Stimulated activated naive CD4-positive, alpha-beta T cell treated with Interleukin-2 at 50 U/mL for 16 hours (primary cell): ENCODE measurements around the gene KDM4E.

Experiments
- DNase-seq: peaks from one replicate; lab custom pipeline; 2025; lab: John Stamatoyannopoulos, UW

Gene KDM4E

GRCh38 chr11:95050595-95051202 is 25.6 kb downstream of the KDM4E start:
- no peak for DNase-seq

GRCh38 chr11:95054356-95054755 is 29.3 kb downstream of the KDM4E start:
- no peak for DNase-seq

GRCh38 chr11:95055283-95055897 is 30.3 kb downstream of the KDM4E start:
- DNase-seq: no peak

GRCh38 chr11:95057959-95058358 is 32.9 kb downstream of the KDM4E start:
- no peak for DNase-seq

GRCh38 chr11:95058621-95059020 is 33.6 kb downstream of the KDM4E start:
- no peak for DNase-seq

GRCh38 chr11:95059046-95059445 is 34.0 kb downstream of the KDM4E start:
- DNase-seq: no peak

GRCh38 chr11:95065336-95065735 is 40.3 kb downstream of the KDM4E start:
- no peak for DNase-seq

- DNase-seq: no peak
Observed at GRCh38 chr11:95066716-95067038, 41.6 kb downstream of the KDM4E start, which contains the start of gene SRSF8. Gene SRSF8 (plus strand): TSS chr11:95066919. CDS start chr11:95067227, 308 bp downstream.

GRCh38 chr11:95067039-95067840 is 42.2 kb downstream of the KDM4E start:
- DNase-seq: peak; percentile 71

GRCh38 chr11:95067841-95068219 is 42.8 kb downstream of the KDM4E start:
- DNase-seq: peak; percentile 27

- DNase-seq: peak; percentile 65
Observed at GRCh38 chr11:95068549-95068948, 43.5 kb downstream of the KDM4E start.

- no peak for DNase-seq
Observed at GRCh38 chr11:95070471-95070870, 45.4 kb downstream of the KDM4E start.

GRCh38 chr11:95072948-95073347 is 47.9 kb downstream of the KDM4E start:
- DNase-seq: no peak

- DNase-seq: no peak
Observed at GRCh38 chr11:95074792-95075563, 49.9 kb downstream of the KDM4E start.

GRCh38 chr11:95076416-95076815 is 51.4 kb downstream of the KDM4E start:
- DNase-seq: no peak

- DNase-seq: no peak
Observed at GRCh38 chr11:95076981-95077380, 51.9 kb downstream of the KDM4E start.
